NCI-H146 treated with DMSO at 0.1 percent for 48 hours (cell line): ENCODE results near the gene CTBP2.
A peak's percentile ranks its signal among the peaks of the same experiment; 100 is the strongest.

Source experiments
- DNase-seq: peaks from one replicate; lab custom pipeline; 2025; ENCODE audit not compliant: unreplicated experiment; lab: John Stamatoyannopoulos, UW

The CTBP2 gene

GRCh38 chr10:125125951-125126735 lies 34.2 kb downstream of the CTBP2 start:
- no peak for DNase-seq

- DNase-seq = no peak
These were observed 35.5 kb downstream of the CTBP2 start for GRCh38 chr10:125124907-125125306.

- no peak for DNase-seq
These were observed 36.3 kb downstream of the CTBP2 start for GRCh38 chr10:125124115-125124487.

- peak; percentile 24 for DNase-seq
These were observed 36.8 kb downstream of the CTBP2 start for GRCh38 chr10:125123476-125124114.

GRCh38 chr10:125122566-125122965 lies 37.8 kb downstream of the CTBP2 start:
- no peak for DNase-seq

GRCh38 chr10:125121003-125121402 lies 39.4 kb downstream of the CTBP2 start:
- no peak for DNase-seq

- DNase-seq = no peak
These were observed 40.2 kb downstream of the CTBP2 start for GRCh38 chr10:125120053-125120710.

GRCh38 chr10:125118701-125119100 lies 41.7 kb downstream of the CTBP2 start:
- DNase-seq = no peak

- no peak for DNase-seq
These were observed 42.3 kb downstream of the CTBP2 start for GRCh38 chr10:125118011-125118611.

- DNase-seq = no peak
These were observed 43.6 kb downstream of the CTBP2 start for GRCh38 chr10:125116652-125117310.

GRCh38 chr10:125116041-125116649 lies 44.2 kb downstream of the CTBP2 start:
- DNase-seq = no peak

- no peak for DNase-seq
These were observed 45.0 kb downstream of the CTBP2 start for GRCh38 chr10:125115409-125115808.

- DNase-seq = no peak
These were observed 45.5 kb downstream of the CTBP2 start for GRCh38 chr10:125114761-125115391.

GRCh38 chr10:125113691-125114371 lies 46.5 kb downstream of the CTBP2 start:
- no peak for DNase-seq

- no peak for DNase-seq
These were observed 47.5 kb downstream of the CTBP2 start for GRCh38 chr10:125112697-125113494.

- no peak for DNase-seq
These were observed 49.1 kb downstream of the CTBP2 start for GRCh38 chr10:125111118-125111727.

- DNase-seq = no peak
These were observed 52.3 kb downstream of the CTBP2 start for GRCh38 chr10:125107965-125108580.
